ENCODE measurements around the gene ZFAND2A.

- TF ChIP-seq CTCF (IDR thresholded peaks at IDR 0.05) (no peak), POLR2A (IDR thresholded peaks at IDR 0.05) (no peak)
Measured at GRCh38 chr7:1174881-1175596, 15.0 kb upstream of the ZFAND2A start.
